Breast epithelium (tissue), 3 donors: ENCODE measurements around the gene ACOT8.

Experiments
- CTCF ChIP-seq, 3 donors: fragments of 450-650 bp; IDR thresholded peaks; one replicate each; pipeline ENCODE4 v1.5.1; 2016 to 2017; ENCODE audit warnings: antibody characterized with exemption in 3 of 3, mild to moderate bottlenecking in 3 of 3, moderate library complexity in 3 of 3
- POLR2A ChIP-seq: fragments of 450-650 bp; IDR thresholded peaks from one replicate; pipeline ENCODE4 v1.6.1; 2016; ENCODE audit warnings: antibody characterized with exemption, mild to moderate bottlenecking, moderate library complexity
- POLR2AphosphoS5 ChIP-seq, 3 donors: sonication (generic); formaldehyde crosslinking; IDR thresholded peaks; one replicate each; pipeline ENCODE4 v1.6.1; 2017; ENCODE audit warnings: antibody characterized with exemption in 3 of 3

DNA sequence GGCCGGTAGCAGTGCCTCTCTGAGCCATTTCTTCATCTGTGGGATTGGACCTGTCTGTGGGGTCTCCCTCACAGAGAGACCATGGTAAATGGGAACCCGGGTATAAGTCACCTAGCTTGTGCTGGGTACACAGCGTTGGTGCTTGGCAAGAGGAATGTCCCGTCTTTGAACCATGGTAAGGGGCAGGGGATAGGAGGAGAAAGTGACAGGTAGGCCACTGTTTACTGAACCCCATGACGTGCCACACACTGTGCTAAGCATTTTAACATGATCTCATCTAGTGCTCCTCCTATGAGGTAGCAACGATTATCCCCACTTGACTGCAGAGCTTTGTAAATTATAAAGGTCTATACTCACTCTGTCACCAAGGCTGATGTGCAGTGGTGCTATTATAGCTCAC, 29.5 kb downstream of the ACOT8 start:
- TF ChIP-seq CTCF (IDR thresholded peaks at IDR 0.05), result no peak
- TF ChIP-seq POLR2AphosphoS5 (IDR thresholded peaks at IDR 0.05), result no peak
- no peak for TF ChIP-seq POLR2A
